ENCODE results near the gene JPH3. TPM values are rescaled to one million over a fixed set of nuclear protein-coding genes. Genes with fewer than 3 reads are reported as not detected.

JPH3 gene
- total RNA-seq = under 0.01 TPM in 1 of 2 replicates, not detected in the other

GRCh38 chr16:87602001-87602775 lies at the start of gene JPH3:
Gene JPH3, plus strand, starts transcription at chr16:87602508. Its CDS starts 639 bp downstream, at chr16:87603147.

Other genes with a start within 250 kb of the JPH3 start
- 28.9 and 38.9 TPM in 2 replicates for gene FBXO31, start 218.7 kb upstream of the JPH3 start, total RNA-seq
- gene MAP1LC3B, start 210.2 kb upstream of the JPH3 start, total RNA-seq = 26.3 and 30.2 TPM in 2 replicates
- gene ZCCHC14, start 109.5 kb upstream of the JPH3 start, total RNA-seq = 3.1 and 5.4 TPM in 2 replicates
- gene KLHDC4, start 163.5 kb downstream of the JPH3 start, total RNA-seq = 23.6 and 23.7 TPM in 2 replicates